Vagina (tissue), 2 donors: ENCODE measurements around the gene POPDC3. TPM values are rescaled to one million over a fixed set of nuclear protein-coding genes. Genes with fewer than 3 reads are reported as not detected.
A peak's percentile ranks its signal among the peaks of the same experiment; 100 is the strongest.
"Not testable (repeated sequence)": the region's sequence is repeated elsewhere in the genome, so short reads cannot be mapped to it uniquely, and the experiment has no call there.

Experiments used
- DNase-seq, 2 donors: peaks; one replicate each; pipeline ENCODE4 v3.0.0-alpha.2; 2017; ENCODE audit errors: extremely low spot score in 2 of 2
- H3K27ac ChIP-seq: fragments of 200-600 bp; sonication (generic); one replicate; pipeline ENCODE4 v1.5.1; 2019
- H3K27me3 ChIP-seq: fragments of 200-600 bp; sonication (generic); one replicate; pipeline ENCODE4 v1.5.1; 2019
- H3K36me3 ChIP-seq, 2 donors: fragments of 200-600 bp; sonication (generic); one replicate each; pipeline ENCODE4 v1.5.1; 2017 to 2019
- H3K4me1 ChIP-seq: fragments of 200-600 bp; sonication (generic); one replicate; pipeline ENCODE4 v1.5.1; 2019
- H3K4me3 ChIP-seq, 2 donors: fragments of 200-600 bp; sonication (generic); 1 replicate in 1 of 2; 2 replicates in 1 of 2; pipeline ENCODE4 v1.5.1; 2016 to 2019
- H3K9me3 ChIP-seq: fragments of 200-600 bp; sonication (generic); one replicate; pipeline ENCODE4 v1.5.1; 2019
- CTCF ChIP-seq, 3 experiments: fragments of 450-650 bp in 2 of 3; fragments of 200-600 bp in 1 of 3; sonication (generic) in 1 of 3; IDR thresholded peaks; one replicate each; pipeline ENCODE4 v1.5.1; 2017 to 2019; ENCODE audit warnings: antibody characterized with exemption in 3 of 3, mild to moderate bottlenecking in 2 of 3, moderate library complexity in 2 of 3
- POLR2A ChIP-seq, 2 donors: fragments of 450-650 bp; IDR thresholded peaks; one replicate each; pipeline ENCODE4 v1.6.1; 2017; ENCODE audit warnings: antibody characterized with exemption in 2 of 2, mild to moderate bottlenecking in 2 of 2, moderate library complexity in 2 of 2
- POLR2AphosphoS5 ChIP-seq, 2 donors: sonication (generic); formaldehyde crosslinking; IDR thresholded peaks; one replicate each; pipeline ENCODE4 v1.9.0; 2017; ENCODE audit warnings: antibody characterized with exemption in 2 of 2, mild to moderate bottlenecking in 2 of 2, low read depth in 1 of 2; ENCODE audit not compliant: insufficient read depth in 1 of 2
- intact Hi-C: fragments of 100-400 bp; cut with DNase I; formaldehyde crosslinking; loops from one replicate; pipeline ENCODE4 v1.15.1; 2023
- total RNA-seq: library from RNA; depleted of rRNA; stranded (reverse); fragments of >200 nt; gene quantifications from one replicate; pipeline ENCODE4 v1.2.3, GENCODE V29; 2016

POPDC3 gene
- not detected for total RNA-seq

GRCh38 chr6:105179244-105180065 lies at the start of gene POPDC3:
TSS of gene POPDC3 (minus strand) at chr6:105180014. CDS start at chr6:105161909, 18,105 bp downstream.
- no peak for TF ChIP-seq POLR2AphosphoS5 (IDR thresholded peaks at IDR 0.05; ENCODE audit: insufficient read depth in 1 of 2, low read depth in 1 of 2)
- no peak for TF ChIP-seq CTCF (IDR thresholded peaks at IDR 0.05)
- TF ChIP-seq POLR2A (IDR thresholded peaks at IDR 0.05) = no peak
- peak within 1 kb of the TSS; percentile 41 to 55 for H3K4me3 ChIP-seq
- intact Hi-C loops = no loop called here
- peak within 1 kb of the TSS; percentile 25 for H3K27ac ChIP-seq
- DNase-seq = no peak
- H3K36me3 ChIP-seq = no peaks in the 10 kb centered on the region
- no peaks in the 10 kb centered on the region for H3K9me3 ChIP-seq
- H3K27me3 ChIP-seq = peaks cover 3% of the 10 kb centered on the region
- H3K4me1 ChIP-seq = no peaks in the 10 kb centered on the region

DNA sequence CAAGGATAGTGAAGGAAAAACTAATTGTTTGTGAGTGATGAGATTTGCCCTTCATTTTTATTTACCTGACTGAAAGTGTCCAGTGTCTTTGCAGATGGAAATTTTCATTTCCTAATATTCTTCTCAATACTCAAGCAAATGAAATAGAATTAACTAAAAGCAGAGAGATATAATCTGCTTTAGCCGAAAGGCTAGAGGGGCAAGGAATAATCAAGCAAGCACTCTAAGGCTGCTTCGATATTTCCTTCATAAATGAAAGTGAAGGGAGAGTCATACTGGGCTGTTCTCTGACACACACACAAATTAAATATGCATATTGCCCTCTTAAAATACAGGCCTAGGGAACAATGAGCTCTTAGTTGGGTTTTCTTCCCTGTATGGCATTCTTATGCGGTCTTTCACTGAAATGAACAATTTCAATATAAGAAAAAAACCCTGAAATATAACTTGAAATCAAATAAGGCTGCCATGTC lies 47.5 kb upstream of the POPDC3 start:
- TF ChIP-seq POLR2AphosphoS5 (IDR thresholded peaks at IDR 0.05; ENCODE audit: insufficient read depth in 1 of 2, low read depth in 1 of 2) (no peak), CTCF (IDR thresholded peaks at IDR 0.05) (no peak), POLR2A (IDR thresholded peaks at IDR 0.05) (no peak)
- Histone ChIP-seq H3K27ac (no peak overlapping the region), H3K4me1 (no peaks in the 10 kb centered on the region), H3K4me3 (no peak overlapping the region), H3K9me3 (no peaks in the 10 kb centered on the region), H3K27me3 (no peaks in the 10 kb centered on the region), H3K36me3 (no peaks in the 10 kb centered on the region)
- intact Hi-C loops = no loop called here
- DNase-seq = no peak

DNA sequence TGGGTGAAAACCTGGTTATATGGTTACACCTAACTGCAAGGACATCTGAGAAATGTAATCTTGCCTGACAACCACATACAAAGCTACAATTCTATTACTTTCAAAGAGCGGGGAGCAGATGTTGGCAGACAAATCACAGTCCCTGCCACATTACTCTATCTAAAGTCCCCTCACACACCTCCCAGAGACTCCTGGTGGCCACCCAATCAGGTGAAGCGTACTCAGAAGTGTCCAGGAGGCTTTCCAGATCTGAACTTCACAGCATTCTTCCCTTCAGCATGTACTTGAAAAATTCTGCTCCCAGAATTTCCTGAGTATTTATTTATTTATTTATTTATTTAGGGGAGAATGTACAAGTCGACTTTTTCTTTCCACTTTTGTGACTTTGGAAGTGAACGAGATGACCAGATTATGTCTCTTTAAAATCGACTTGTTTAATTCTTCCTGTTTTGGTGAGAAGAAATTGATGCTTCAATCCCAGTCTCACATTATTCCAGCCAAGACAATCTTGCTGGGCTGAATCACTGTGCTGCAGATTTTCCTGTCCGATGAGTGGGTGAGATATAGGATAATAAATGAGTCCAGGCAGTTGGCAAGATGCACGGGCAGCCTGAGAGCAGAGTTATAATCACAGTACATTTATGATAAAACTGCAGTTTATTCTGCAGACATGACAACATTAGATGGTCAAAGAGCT lies 46.9 kb upstream of the POPDC3 start:
- intact Hi-C loops = no loop called here
- Histone ChIP-seq H3K27me3 (no peaks in the 10 kb centered on the region), H3K36me3 (no peaks in the 10 kb centered on the region), H3K27ac (no peak overlapping the region), H3K9me3 (no peaks in the 10 kb centered on the region), H3K4me1 (no peaks in the 10 kb centered on the region), H3K4me3 (no peak overlapping the region)
- no peak for DNase-seq
- no peak for TF ChIP-seq POLR2A (IDR thresholded peaks at IDR 0.05)
- no peak for TF ChIP-seq CTCF (IDR thresholded peaks at IDR 0.05)
- no peak for TF ChIP-seq POLR2AphosphoS5 (IDR thresholded peaks at IDR 0.05; ENCODE audit: insufficient read depth in 1 of 2, low read depth in 1 of 2)

GRCh38 chr6:105223242-105223641 lies 43.4 kb upstream of the POPDC3 start:
- no peak overlapping the region for H3K4me3 ChIP-seq
- TF ChIP-seq POLR2AphosphoS5 (IDR thresholded peaks at IDR 0.05; ENCODE audit: insufficient read depth in 1 of 2, low read depth in 1 of 2) (no peak), POLR2A (IDR thresholded peaks at IDR 0.05) (no peak), CTCF (IDR thresholded peaks at IDR 0.05) (no peak)
- intact Hi-C loops = no loop called here
- no peaks in the 10 kb centered on the region for H3K9me3 ChIP-seq
- H3K27me3 ChIP-seq = no peaks in the 10 kb centered on the region
- DNase-seq = no peak
- no peaks in the 10 kb centered on the region for H3K4me1 ChIP-seq
- no peak overlapping the region for H3K27ac ChIP-seq
- no peaks in the 10 kb centered on the region for H3K36me3 ChIP-seq

DNA sequence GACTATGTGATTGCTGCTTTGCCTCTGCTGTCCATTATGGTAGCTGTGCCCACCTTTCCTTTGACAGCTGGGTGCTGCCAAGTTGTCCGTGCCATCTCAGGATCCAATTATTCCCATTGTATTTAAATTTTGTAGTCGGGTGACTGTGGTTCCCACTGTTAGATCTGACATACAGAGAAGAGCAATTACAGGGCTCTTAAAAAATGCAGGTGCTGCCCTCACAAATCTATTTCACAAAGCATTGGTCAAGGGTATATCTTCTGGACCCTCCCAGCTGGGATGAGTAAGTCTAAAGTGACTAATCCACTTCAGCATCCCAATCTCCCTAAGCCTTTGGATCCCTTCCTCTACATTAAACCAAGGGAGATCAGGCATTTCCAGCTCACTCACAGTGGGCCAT lies 41.4 kb upstream of the POPDC3 start:
- intact Hi-C loops, H3K9me3 ChIP-seq, H3K4me1 ChIP-seq, DNase-seq, H3K27me3 ChIP-seq, H3K4me3 ChIP-seq, H3K27ac ChIP-seq, H3K36me3 ChIP-seq: not testable (repeated sequence)
